Stimulated activated effector memory CD8-positive, alpha-beta T cell treated with anti-CD3 and anti-CD28 coated beads, Interleukin-12 subunit alpha, Interleukin-12 subunit beta, amount 100 ng/mL, for 72 hours (primary cell): Measurements from ENCODE around the gene RPS6KA2.
"Not testable (repeated sequence)": the region's sequence is repeated elsewhere in the genome, so short reads cannot be mapped to it uniquely, and the experiment has no call there.

ENCODE experiments used
- ATAC-seq: fragments of 150-1000 bp; cut with Tn5 transposase; 2 replicates; pipeline ENCODE4 v1.10.0; 2021
- DNase-seq, 2 donors: peaks; one replicate each; pipeline ENCODE4 v3.0.0; 2021 to 2022; ENCODE audit warnings: low spot score in 2 of 2
- H3K27ac Mint-ChIP-seq: one replicate; pipeline ENCODE4 v1.8.0; 2022; ENCODE audit warnings: mild to moderate bottlenecking, mixed read lengths
- H3K36me3 Mint-ChIP-seq: one replicate; pipeline ENCODE4 v1.8.0; 2022; ENCODE audit warnings: mild to moderate bottlenecking, mixed read lengths
- H3K4me1 Mint-ChIP-seq: one replicate; pipeline ENCODE4 v1.8.0; 2022; ENCODE audit warnings: mixed read lengths
- H3K4me3 Mint-ChIP-seq: one replicate; pipeline ENCODE4 v1.8.0; 2022; ENCODE audit warnings: mild to moderate bottlenecking, mixed read lengths
- H3K9me3 Mint-ChIP-seq: one replicate; pipeline ENCODE4 v1.8.0; 2022; ENCODE audit warnings: mixed read lengths

RPS6KA2 gene

GRCh38 chr6:166584155-166584554, 42.9 kb downstream of the RPS6KA2 start:
- Mint-ChIP-seq H3K4me1 (peaks cover 12% of the 10 kb centered on the region), H3K9me3 (no peaks in the 10 kb centered on the region), H3K27ac (no peak overlapping the region), H3K36me3 (no peaks in the 10 kb centered on the region), H3K4me3 (no peak overlapping the region)
- DNase-seq (no peak), ATAC-seq (no peak)

- Mint-ChIP-seq H3K36me3 (no peaks in the 10 kb centered on the region), H3K27ac (no peak overlapping the region), H3K4me1 (peaks cover 4% of the 10 kb centered on the region)
Observed at GRCh38 chr6:166583230-166583965, 43.7 kb downstream of the RPS6KA2 start.

GRCh38 chr6:166582258-166582657, 44.8 kb downstream of the RPS6KA2 start:
- no peak for ATAC-seq
- H3K27ac Mint-ChIP-seq: no peak overlapping the region

More at GRCh38 chr6:166583230-166583965, 43.7 kb downstream of the RPS6KA2 start:
- DNase-seq (no peak), ATAC-seq (no peak)
- Mint-ChIP-seq H3K4me3 (no peak overlapping the region), H3K9me3 (no peaks in the 10 kb centered on the region)

GRCh38 chr6:166581801-166582200, 45.2 kb downstream of the RPS6KA2 start:
- not testable (repeated sequence) for ATAC-seq, H3K27ac Mint-ChIP-seq

More at GRCh38 chr6:166582258-166582657, 44.8 kb downstream of the RPS6KA2 start:
- no peaks in the 10 kb centered on the region for H3K36me3 Mint-ChIP-seq
- H3K4me1 Mint-ChIP-seq: peaks cover 4% of the 10 kb centered on the region
- DNase-seq: no peak
- no peaks in the 10 kb centered on the region for H3K9me3 Mint-ChIP-seq
- H3K4me3 Mint-ChIP-seq: no peak overlapping the region

GRCh38 chr6:166581091-166581511, 46.0 kb downstream of the RPS6KA2 start:
- H3K4me1 Mint-ChIP-seq: no peaks in the 10 kb centered on the region
- ATAC-seq: no peak
- H3K36me3 Mint-ChIP-seq: no peaks in the 10 kb centered on the region
- H3K9me3 Mint-ChIP-seq: peaks cover 4% of the 10 kb centered on the region
- H3K27ac Mint-ChIP-seq: no peak overlapping the region
- H3K4me3 Mint-ChIP-seq: no peak overlapping the region
- no peak for DNase-seq

More at GRCh38 chr6:166581801-166582200, 45.2 kb downstream of the RPS6KA2 start:
- H3K36me3 Mint-ChIP-seq, DNase-seq, H3K4me3 Mint-ChIP-seq, H3K9me3 Mint-ChIP-seq, H3K4me1 Mint-ChIP-seq: not testable (repeated sequence)

- ATAC-seq: no peak
- Mint-ChIP-seq H3K9me3 (peaks cover 6% of the 10 kb centered on the region), H3K4me3 (no peak overlapping the region), H3K4me1 (no peaks in the 10 kb centered on the region), H3K27ac (no peak overlapping the region), H3K36me3 (no peaks in the 10 kb centered on the region)
- no peak for DNase-seq
Observed at GRCh38 chr6:166580076-166581050, 46.7 kb downstream of the RPS6KA2 start.

GRCh38 chr6:166579237-166579850, 47.7 kb downstream of the RPS6KA2 start:
- H3K9me3 Mint-ChIP-seq: peaks cover 6% of the 10 kb centered on the region
- H3K27ac Mint-ChIP-seq: no peak overlapping the region
- no peak for DNase-seq
- no peaks in the 10 kb centered on the region for H3K4me1 Mint-ChIP-seq
- H3K36me3 Mint-ChIP-seq: no peaks in the 10 kb centered on the region
- no peak overlapping the region for H3K4me3 Mint-ChIP-seq
- no peak for ATAC-seq

GRCh38 chr6:166578536-166579236, 48.4 kb downstream of the RPS6KA2 start:
- H3K9me3 Mint-ChIP-seq: peaks cover 6% of the 10 kb centered on the region
- H3K27ac Mint-ChIP-seq: no peak overlapping the region
- H3K4me3 Mint-ChIP-seq: no peak overlapping the region
- no peaks in the 10 kb centered on the region for H3K36me3 Mint-ChIP-seq
- DNase-seq (no peak), ATAC-seq (no peak)
- H3K4me1 Mint-ChIP-seq: no peaks in the 10 kb centered on the region

GRCh38 chr6:166575205-166575604, 51.8 kb downstream of the RPS6KA2 start:
- no peaks in the 10 kb centered on the region for H3K36me3 Mint-ChIP-seq
- no peak overlapping the region for H3K4me3 Mint-ChIP-seq
- ATAC-seq: no peak
- no peak for DNase-seq
- peaks cover 10% of the 10 kb centered on the region for H3K4me1 Mint-ChIP-seq
- H3K9me3 Mint-ChIP-seq: peaks cover 6% of the 10 kb centered on the region
- H3K27ac Mint-ChIP-seq: no peak overlapping the region

- H3K36me3 Mint-ChIP-seq: no peaks in the 10 kb centered on the region
- peaks cover 6% of the 10 kb centered on the region for H3K9me3 Mint-ChIP-seq
- H3K4me1 Mint-ChIP-seq: peaks cover 10% of the 10 kb centered on the region
- DNase-seq (no peak), ATAC-seq (no peak)
- no peak overlapping the region for H3K27ac Mint-ChIP-seq
- H3K4me3 Mint-ChIP-seq: no peak overlapping the region
Observed at GRCh38 chr6:166573511-166574216, 53.4 kb downstream of the RPS6KA2 start.

- DNase-seq (no peak), ATAC-seq (no peak)
- Mint-ChIP-seq H3K9me3 (peaks cover 6% of the 10 kb centered on the region), H3K36me3 (no peaks in the 10 kb centered on the region), H3K4me1 (peaks cover 10% of the 10 kb centered on the region), H3K27ac (no peak overlapping the region), H3K4me3 (no peak overlapping the region)
Observed at GRCh38 chr6:166572370-166573261, 54.4 kb downstream of the RPS6KA2 start.

GRCh38 chr6:166570929-166571713, 55.9 kb downstream of the RPS6KA2 start:
- no peak for ATAC-seq
- no peak for DNase-seq
- peaks cover 2% of the 10 kb centered on the region for H3K9me3 Mint-ChIP-seq
- no peak overlapping the region for H3K4me3 Mint-ChIP-seq
- H3K4me1 Mint-ChIP-seq: peaks cover 10% of the 10 kb centered on the region
- H3K36me3 Mint-ChIP-seq: no peaks in the 10 kb centered on the region
- no peak overlapping the region for H3K27ac Mint-ChIP-seq

- Mint-ChIP-seq H3K27ac (no peak overlapping the region), H3K9me3 (no peaks in the 10 kb centered on the region), H3K4me3 (no peak overlapping the region), H3K4me1 (peaks cover 10% of the 10 kb centered on the region), H3K36me3 (no peaks in the 10 kb centered on the region)
- ATAC-seq: no peak
- no peak for DNase-seq
Observed at GRCh38 chr6:166569206-166569605, 57.8 kb downstream of the RPS6KA2 start.
